T-cell (primary cell): ENCODE results near the gene KATNB1. TPM values are rescaled to one million over a fixed set of nuclear protein-coding genes. Genes with fewer than 3 reads are reported as not detected.

ENCODE experiments used
- ATAC-seq, 4 experiments: fragments of 200-7000 bp in 3 of 4; fragments of 150-1000 bp in 1 of 4; cut with Tn5 transposase; replicated peaks in 1 of 4; 1 replicate in 3 of 4; 2 replicates in 1 of 4; pipeline ENCODE4 v1.10.0; 2021; ENCODE audit warnings: moderate library complexity in 3 of 4, mild to moderate bottlenecking in 2 of 4, moderate number of reproducible peaks in 1 of 4
- CTCF ChIA-PET, 2 donors: fragments of 300-600 bp; sonication (Branson Sonifier 250); formaldehyde crosslinking; loops; one replicate each; lab custom pipeline; 2022; ENCODE audit warnings: antibody characterized with exemption in 2 of 2; lab: Charles Lee
- POLR2A ChIA-PET, 2 donors: fragments of 300-600 bp; sonication (Branson Sonifier 250); formaldehyde crosslinking; loops; one replicate each; lab custom pipeline; 2022; ENCODE audit warnings: antibody characterized with exemption in 2 of 2; lab: Charles Lee
- DNase-seq, 35 experiments: peaks; one replicate each; pipeline versions ENCODE4 v3.0.0 to v3.0.0-alpha.2; 2013 to 2023
- H3K27ac ChIP-seq: one replicate; pipeline ENCODE4 v1.5.1; 2013; ENCODE audit warnings: low read length
- H3K27me3 ChIP-seq, 2 experiments: replicated peaks in 1 of 2; 1 replicate in 1 of 2; 2 replicates in 1 of 2; pipeline versions ENCODE4 v1.6.1 to v1.7.0; 2013; ENCODE audit warnings: low read length in 1 of 2, mixed read lengths in 1 of 2; ENCODE audit not compliant: control insufficient read depth in 2 of 2, insufficient read depth in 2 of 2; ENCODE audit errors: extremely low read depth in 1 of 2
- H3K36me3 ChIP-seq, 2 donors: 1 replicate in 1 of 2; 2 replicates in 1 of 2; pipeline versions ENCODE4 v1.6.1 to v1.7.0; 2013; ENCODE audit warnings: low read length in 1 of 2; ENCODE audit not compliant: control insufficient read depth in 2 of 2, insufficient read depth in 1 of 2; ENCODE audit errors: extremely low read depth in 1 of 2
- H3K4me1 ChIP-seq, 2 experiments: 1 replicate in 1 of 2; 2 replicates in 1 of 2; pipeline versions ENCODE4 v1.6.1 to v1.7.0; 2013; ENCODE audit warnings: low read length in 2 of 2, mixed read lengths in 1 of 2; ENCODE audit not compliant: insufficient read depth in 2 of 2, control insufficient read depth in 1 of 2; ENCODE audit errors: extremely low read depth in 1 of 2
- H3K4me3 ChIP-seq, 2 donors: 1 replicate in 1 of 2; 2 replicates in 1 of 2; pipeline versions ENCODE4 v1.5.1 to v1.7.0; 2013; ENCODE audit warnings: mild to moderate bottlenecking in 2 of 2, low read length in 1 of 2, moderate library complexity in 1 of 2; ENCODE audit not compliant: control insufficient read depth in 1 of 2; ENCODE audit errors: extremely low read depth in 1 of 2
- H3K9me3 ChIP-seq: 2 replicates; pipeline ENCODE4 v1.7.0; 2013
- H3K27ac Mint-ChIP-seq, 2 donors: one replicate each; pipeline ENCODE4 v1.8.0; 2020 to 2021; ENCODE audit warnings: mild to moderate bottlenecking in 2 of 2, mixed read lengths in 2 of 2
- H3K27me3 Mint-ChIP-seq, 2 donors: one replicate each; pipeline ENCODE4 v1.8.0; 2021 to 2022; ENCODE audit warnings: mixed read lengths in 2 of 2
- H3K36me3 Mint-ChIP-seq: one replicate; pipeline ENCODE4 v1.8.0; 2021; ENCODE audit warnings: mixed read lengths
- H3K4me1 Mint-ChIP-seq, 3 donors: one replicate each; pipeline ENCODE4 v1.8.0; 2020 to 2022; ENCODE audit warnings: mixed read lengths in 3 of 3, mild to moderate bottlenecking in 1 of 3
- H3K4me3 Mint-ChIP-seq, 3 donors: one replicate each; pipeline ENCODE4 v1.8.0; 2020 to 2022; ENCODE audit warnings: mild to moderate bottlenecking in 3 of 3, mixed read lengths in 3 of 3, moderate library complexity in 3 of 3
- H3K9me3 Mint-ChIP-seq, 3 donors: one replicate each; pipeline ENCODE4 v1.8.0; 2020 to 2022; ENCODE audit warnings: mixed read lengths in 3 of 3
- WGBS: methylation state at CpG from one replicate; pipeline ENCODE4 v1.1.5; 2013; ENCODE audit warnings: missing lambda C conversion rate; ENCODE audit not compliant: insufficient coverage; 5-methylcytosine and 5-hydroxymethylcytosine counted together
- total RNA-seq, 35 experiments: library from RNA in 6 of 35; stranded (reverse) in 6 of 35; fragments of 120-200 nt in 1 of 35; gene quantifications; one replicate each; pipeline versions ENCODE4 v1.2.1 to v1.2.4 and lab custom pipeline; 2013 to 2026

Gene KATNB1
- total RNA-seq, 5 donors from 2014 or later (not counting 1 experiment from before 2014, with no cell fraction given), result 23.0 to 28.0 (median 25.5) TPM

DNA sequence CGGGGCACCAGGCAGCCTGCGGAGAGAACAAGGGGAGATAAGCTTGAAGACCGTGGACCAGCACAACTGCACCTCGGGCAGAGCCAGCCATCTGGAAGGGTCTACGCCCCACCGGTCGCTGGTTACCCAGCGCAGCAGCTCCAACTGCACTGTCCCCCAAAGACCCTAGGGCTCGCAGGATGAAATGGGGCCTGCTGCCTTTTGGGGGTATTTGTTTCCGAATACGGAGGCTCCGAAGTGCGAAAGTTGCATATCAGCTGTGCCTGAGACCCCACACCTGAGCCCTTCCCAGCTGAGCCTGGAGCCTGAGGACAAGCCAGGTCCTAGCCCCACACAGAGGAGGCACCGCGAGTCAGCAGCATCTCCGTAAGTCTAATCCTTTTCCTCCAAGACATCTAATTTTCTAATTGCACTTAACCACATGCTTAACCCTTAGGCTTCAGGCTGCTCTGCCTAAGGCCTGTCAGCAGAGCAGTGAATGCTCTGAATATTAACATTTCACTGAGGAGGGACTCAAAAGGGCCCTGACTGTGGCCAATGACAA lies 62.8 kb downstream of the KATNB1 start:
- POLR2A ChIA-PET, result no interaction called here
- no peak overlapping the region for H3K27ac Mint-ChIP-seq
- 97% methylated on average over 16 of the region's 16 CpGs for WGBS

DNA sequence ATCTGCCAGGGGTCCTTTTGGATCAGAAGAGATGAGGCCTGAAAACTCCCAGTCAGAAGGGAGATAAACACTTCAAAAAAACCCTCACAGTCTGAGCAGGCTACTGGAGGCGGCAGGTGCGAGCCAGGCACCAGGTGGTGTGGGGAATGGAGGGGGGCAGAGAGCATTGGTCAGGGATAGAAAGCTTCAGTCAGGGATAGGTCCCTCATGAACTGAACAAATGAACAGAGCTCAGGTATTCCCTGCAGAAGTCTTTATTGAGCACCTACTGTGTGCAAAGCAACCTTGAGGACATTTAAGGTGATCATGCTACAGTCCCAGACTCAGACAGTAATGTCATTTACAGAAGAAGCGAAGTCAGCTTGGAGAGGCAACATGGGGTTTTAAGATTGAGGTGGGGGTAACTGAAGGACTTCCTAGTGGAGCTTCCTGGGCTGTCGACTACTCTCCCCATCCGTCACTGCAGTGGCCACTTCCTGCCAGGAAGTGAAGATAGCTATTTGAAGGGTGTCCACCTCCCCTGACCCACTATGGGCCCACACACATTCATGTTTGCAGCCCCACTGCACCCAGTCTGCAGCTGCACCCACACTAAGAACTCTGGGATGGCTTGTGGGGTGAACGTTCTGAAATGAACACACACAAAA lies 63.5 kb downstream of the KATNB1 start:
- peaks cover 0 to 30% of the 10 kb centered on the region in 2 experiments for H3K27me3 ChIP-seq
- H3K4me1 Mint-ChIP-seq, result peaks cover 30 to 39% (median 34%) of the 10 kb centered on the region in 3 donors
- peaks cover 18 to 25% of the 10 kb centered on the region in 2 donors for H3K27me3 Mint-ChIP-seq
- H3K27ac Mint-ChIP-seq, result peak overlapping the region; percentile 62 to 65
- H3K4me3 Mint-ChIP-seq, result no peak overlapping the region
- ATAC-seq (no peak), DNase-seq (no peak)
- H3K9me3 Mint-ChIP-seq, result no peaks in the 10 kb centered on the region
- no peaks in the 10 kb centered on the region for H3K9me3 ChIP-seq
- CTCF ChIA-PET, result interaction anchor here (0.5 to 1.1 kb wide), 3 partner anchors 11 to 101 kb away, joined by 3 to 4 read pairs (median 4); no protein-coding TSS in a partner anchor
- H3K27ac ChIP-seq, result no peak overlapping the region
- no peaks in the 10 kb centered on the region for H3K36me3 Mint-ChIP-seq
- H3K36me3 ChIP-seq, result no peaks in the 10 kb centered on the region
- no peak overlapping the region for H3K4me3 ChIP-seq
- POLR2A ChIA-PET, result no interaction called here
- 60% methylated on average over 3 of the region's 6 CpGs for whole genome bisulfite sequencing
- peaks cover 0 to 38% of the 10 kb centered on the region in 2 experiments for H3K4me1 ChIP-seq

More for the DNA sequence above, 62.8 kb downstream of the KATNB1 start:
- Histone ChIP-seq H3K9me3 (no peaks in the 10 kb centered on the region), H3K4me1 (peaks cover 0 to 37% of the 10 kb centered on the region in 2 experiments), H3K36me3 (no peaks in the 10 kb centered on the region), H3K27ac (no peak overlapping the region), H3K4me3 (no peak overlapping the region), H3K27me3 (peaks cover 0 to 28% of the 10 kb centered on the region in 2 experiments)
- DNase-seq, result no peak
- H3K4me1 Mint-ChIP-seq, result peaks cover 30 to 36% (median 34%) of the 10 kb centered on the region in 3 donors
- no peak overlapping the region for H3K4me3 Mint-ChIP-seq
- H3K36me3 Mint-ChIP-seq, result no peaks in the 10 kb centered on the region
- H3K9me3 Mint-ChIP-seq, result no peaks in the 10 kb centered on the region
- ATAC-seq, result no peak
- CTCF ChIA-PET, result no interaction called here
- peaks cover 17 to 22% of the 10 kb centered on the region in 2 donors for H3K27me3 Mint-ChIP-seq

DNA sequence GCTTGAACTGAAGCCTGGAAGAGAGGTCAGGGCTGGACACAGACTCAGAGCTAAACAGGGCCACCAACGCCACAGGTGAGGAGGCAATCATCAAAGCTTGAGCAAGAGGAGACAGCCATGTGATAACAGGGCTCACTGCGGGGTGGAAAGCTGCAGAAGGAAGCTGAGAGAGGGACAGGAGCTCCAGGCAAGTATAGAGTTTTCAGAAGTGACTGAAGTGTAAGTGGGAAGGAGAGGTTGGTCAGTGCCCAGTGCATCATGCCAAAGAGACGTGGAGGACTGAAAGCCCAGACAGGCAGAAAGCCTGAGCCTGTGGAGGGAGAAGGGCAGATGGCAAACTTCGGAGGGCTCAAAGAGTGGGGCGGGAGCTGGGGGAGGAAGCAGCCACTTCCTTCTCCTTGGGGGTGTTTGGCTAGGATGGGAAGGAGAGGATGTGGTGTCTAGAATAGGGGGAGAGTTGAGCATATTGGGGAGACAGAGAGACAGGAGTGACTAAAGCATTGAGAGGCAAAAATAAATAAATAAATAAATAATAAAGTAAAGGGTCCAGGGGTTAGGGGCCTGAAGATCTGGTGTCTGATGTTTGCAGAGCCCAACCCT lies 64.1 kb downstream of the KATNB1 start:
- ATAC-seq (no peak), DNase-seq (no peak)
- H3K4me3 ChIP-seq, result no peak overlapping the region
- H3K27ac Mint-ChIP-seq, result peak overlapping the region; percentile 53 to 62
- 17% methylated on average over 2 of the region's 5 CpGs for WGBS
- ChIA-PET CTCF (interaction anchor here in 1 of 2 donors (0.5 to 1.1 kb wide), 2 partner anchors 10 to 101 kb away, joined by 3 to 4 read pairs; no protein-coding TSS in a partner anchor), POLR2A (no interaction called here)
- no peaks in the 10 kb centered on the region for H3K36me3 Mint-ChIP-seq
- H3K36me3 ChIP-seq, result no peaks in the 10 kb centered on the region
- peak overlapping the region in 1 of 3 donors; percentile 34 for H3K4me3 Mint-ChIP-seq
- H3K4me1 Mint-ChIP-seq, result peaks cover 30 to 39% (median 34%) of the 10 kb centered on the region in 3 donors
- peaks cover 22 to 30% of the 10 kb centered on the region in 2 donors for H3K27me3 Mint-ChIP-seq
- no peaks in the 10 kb centered on the region for H3K9me3 ChIP-seq
- peaks cover 0 to 38% of the 10 kb centered on the region in 2 experiments for H3K4me1 ChIP-seq
- H3K27ac ChIP-seq, result no peak overlapping the region
- no peaks in the 10 kb centered on the region for H3K9me3 Mint-ChIP-seq
- peaks cover 0 to 30% of the 10 kb centered on the region in 2 experiments for H3K27me3 ChIP-seq

DNA sequence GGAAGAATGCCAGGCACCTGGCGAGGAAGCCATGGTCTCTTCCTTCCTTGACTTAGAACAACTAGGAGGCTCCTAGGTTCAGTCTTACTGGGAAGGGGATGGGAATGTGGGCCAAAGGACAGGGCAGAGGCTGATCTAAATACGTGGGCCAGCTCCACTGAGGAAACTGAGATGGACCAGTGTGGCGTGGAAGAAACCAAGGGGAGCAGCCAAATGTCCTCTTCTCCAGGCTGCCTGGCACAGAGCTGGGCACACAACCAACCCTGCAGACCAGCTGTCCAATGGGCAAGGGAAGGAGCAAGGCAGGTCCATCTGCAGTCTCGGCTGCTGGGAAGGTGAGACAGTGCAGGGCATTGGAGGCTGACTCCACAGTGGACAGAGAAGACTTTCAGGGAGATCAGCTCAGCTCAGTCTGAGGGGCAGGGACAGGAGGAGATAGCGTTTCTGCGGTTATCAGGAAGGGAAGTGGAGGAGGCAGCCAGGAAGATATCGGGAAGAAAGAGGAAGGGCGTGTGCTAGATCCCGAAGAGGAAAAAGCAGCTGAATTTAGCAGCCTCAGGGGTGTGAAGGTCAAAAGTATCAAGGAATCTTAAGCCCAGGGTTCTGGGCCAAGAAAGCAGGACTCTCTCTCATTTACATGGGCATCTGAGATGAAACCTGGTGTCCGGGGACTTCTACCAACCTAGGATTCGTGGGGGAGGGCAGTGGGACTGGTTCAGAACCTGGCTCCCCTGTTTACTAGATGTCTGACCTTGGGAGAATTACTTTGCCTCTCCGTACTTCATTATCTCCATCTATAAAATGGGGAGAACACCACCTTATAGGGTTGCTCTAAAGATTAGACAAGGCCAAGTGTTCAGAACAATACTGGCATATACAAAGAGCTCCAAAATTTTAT lies 64.9 kb downstream of the KATNB1 start:
- 63% methylated on average over 7 of the region's 12 CpGs for WGBS
- POLR2A ChIA-PET, result interaction anchor here in 1 of 2 donors (0.6 kb wide), 1 partner anchor 36 kb away, joined by 8 read pairs; no protein-coding TSS in a partner anchor
- ATAC-seq, result no peak
- Mint-ChIP-seq H3K4me1 (peaks cover 30 to 39% (median 34%) of the 10 kb centered on the region in 3 donors), H3K27ac (peak overlapping the region; percentile 20 to 28), H3K36me3 (no peaks in the 10 kb centered on the region), H3K27me3 (peaks cover 22 to 30% of the 10 kb centered on the region in 2 donors), H3K9me3 (no peaks in the 10 kb centered on the region), H3K4me3 (peak overlapping the region in 2 of 3 donors; percentile 17 to 38)
- CTCF ChIA-PET, result interaction anchor here in 1 of 2 donors (1.1 kb wide), 1 partner anchor 9 kb away, joined by 4 read pairs; no protein-coding TSS in a partner anchor
- Histone ChIP-seq H3K4me3 (no peak overlapping the region), H3K27ac (no peak overlapping the region), H3K9me3 (no peaks in the 10 kb centered on the region), H3K27me3 (peaks cover 0 to 30% of the 10 kb centered on the region in 2 experiments), H3K4me1 (peaks cover 0 to 38% of the 10 kb centered on the region in 2 experiments), H3K36me3 (no peaks in the 10 kb centered on the region)
- no peak for DNase-seq

DNA sequence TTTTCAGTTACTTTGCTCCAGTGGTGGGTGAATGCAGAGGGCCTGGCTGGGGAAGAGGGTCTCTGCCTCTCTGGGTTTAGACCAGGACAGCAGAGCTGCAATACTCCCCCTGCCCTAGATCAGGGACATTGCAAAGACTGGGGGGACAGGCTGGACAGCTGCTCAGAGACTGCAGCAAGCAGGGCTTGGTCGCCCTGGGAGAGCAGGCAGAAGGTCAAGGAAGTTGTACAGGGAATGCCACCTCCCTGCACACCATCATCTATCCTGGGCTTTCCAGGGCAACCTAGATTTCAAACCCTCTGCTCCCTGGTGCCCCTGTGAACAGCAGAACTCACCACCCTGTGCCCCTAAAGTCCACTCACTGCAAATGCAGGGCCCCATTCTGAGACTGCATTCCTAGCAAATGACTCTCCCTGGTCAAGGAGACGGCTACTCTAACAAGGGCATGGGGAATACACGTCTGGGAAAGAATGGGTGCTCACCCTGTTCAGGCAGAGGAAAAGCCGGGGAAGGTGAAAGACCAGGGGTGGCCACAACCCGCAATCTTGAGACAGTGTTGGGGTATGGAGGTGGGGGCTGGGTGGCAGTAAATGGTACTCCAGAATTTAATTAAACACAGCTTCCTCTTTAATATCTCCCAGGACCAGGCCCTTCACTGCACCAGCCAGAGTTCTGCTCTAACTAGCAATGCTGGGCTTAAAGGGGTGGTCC lies 65.7 kb downstream of the KATNB1 start:
- POLR2A ChIA-PET, result interaction anchor here in 1 of 2 donors (0.6 kb wide), 1 partner anchor 37 kb away, joined by 8 read pairs; no protein-coding TSS in a partner anchor
- H3K4me1 ChIP-seq, result peaks cover 0 to 38% of the 10 kb centered on the region in 2 experiments
- Mint-ChIP-seq H3K4me3 (peak overlapping the region; percentile 38 to 39 (median 39)), H3K4me1 (peaks cover 30 to 38% (median 34%) of the 10 kb centered on the region in 3 donors), H3K9me3 (no peaks in the 10 kb centered on the region), H3K27me3 (peaks cover 27 to 37% of the 10 kb centered on the region in 2 donors), H3K27ac (peak overlapping the region; percentile 15 to 28), H3K36me3 (no peaks in the 10 kb centered on the region)
- peaks cover 0 to 35% of the 10 kb centered on the region in 2 experiments for H3K27me3 ChIP-seq
- no peaks in the 10 kb centered on the region for H3K9me3 ChIP-seq
- H3K36me3 ChIP-seq, result no peaks in the 10 kb centered on the region
- ATAC-seq (no peak), DNase-seq (no peak)
- H3K4me3 ChIP-seq, result no peak overlapping the region
- CTCF ChIA-PET, result interaction anchor here in 1 of 2 donors (0.7 kb wide), 1 partner anchor 236 kb away, joined by 4 read pairs; no protein-coding TSS in a partner anchor
- H3K27ac ChIP-seq, result no peak overlapping the region
- no CpG with 5 or more reads among the region's 5 CpGs for WGBS
